ENCODE data around the gene ELOA2.
"Not testable (repeated sequence)": the region's sequence is repeated elsewhere in the genome, so short reads cannot be mapped to it uniquely, and the experiment has no call there.

ELOA2 gene, protein sequence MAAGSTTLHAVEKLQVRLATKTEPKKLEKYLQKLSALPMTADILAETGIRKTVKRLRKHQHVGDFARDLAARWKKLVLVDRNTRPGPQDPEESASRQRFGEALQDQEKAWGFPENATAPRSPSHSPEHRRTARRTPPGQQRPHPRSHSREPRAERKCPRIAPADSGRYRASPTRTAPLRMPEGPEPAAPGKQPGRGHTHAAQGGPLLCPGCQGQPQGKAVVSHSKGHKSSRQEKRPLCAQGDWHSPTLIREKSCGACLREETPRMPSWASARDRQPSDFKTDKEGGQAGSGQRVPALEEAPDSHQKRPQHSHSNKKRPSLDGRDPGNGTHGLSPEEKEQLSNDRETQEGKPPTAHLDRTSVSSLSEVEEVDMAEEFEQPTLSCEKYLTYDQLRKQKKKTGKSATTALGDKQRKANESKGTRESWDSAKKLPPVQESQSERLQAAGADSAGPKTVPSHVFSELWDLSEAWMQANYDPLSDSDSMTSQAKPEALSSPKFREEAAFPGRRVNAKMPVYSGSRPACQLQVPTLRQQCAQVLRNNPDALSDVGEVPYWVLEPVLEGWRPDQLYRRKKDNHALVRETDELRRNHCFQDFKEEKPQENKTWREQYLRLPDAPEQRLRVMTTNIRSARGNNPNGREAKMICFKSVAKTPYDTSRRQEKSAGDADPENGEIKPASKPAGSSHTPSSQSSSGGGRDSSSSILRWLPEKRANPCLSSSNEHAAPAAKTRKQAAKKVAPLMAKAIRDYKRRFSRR

DNA sequence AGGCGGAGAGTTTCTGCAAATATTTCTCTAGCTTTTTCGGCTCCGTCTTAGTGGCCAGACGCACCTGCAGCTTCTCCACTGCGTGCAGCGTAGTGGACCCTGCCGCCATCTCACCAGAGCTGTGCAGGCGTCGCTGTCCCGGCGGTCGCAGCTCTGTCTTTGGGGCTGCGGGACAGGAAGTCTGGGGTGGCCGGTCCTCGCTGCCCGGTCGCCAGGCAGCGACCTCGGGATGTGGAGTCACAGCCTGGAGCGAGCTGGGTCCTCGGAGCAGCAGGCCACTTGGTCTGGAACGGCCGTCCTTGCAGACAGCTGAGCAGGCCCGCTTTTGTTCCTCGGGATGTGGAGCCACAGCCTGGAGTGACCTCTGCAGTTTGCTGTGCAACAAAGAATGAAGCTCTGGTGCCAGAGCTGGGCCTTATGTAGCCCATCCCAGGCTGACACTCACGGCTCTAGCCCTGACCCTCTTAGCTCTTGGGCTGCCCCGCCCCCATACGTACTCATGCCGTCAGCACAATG, at the start of gene ELOA2:
Gene ELOA2 (minus strand): TSS at position 466 of the 516 bp plus-strand sequence. CDS start 357 bp downstream, at position 109.
- DNase-seq, result no peak

DNA sequence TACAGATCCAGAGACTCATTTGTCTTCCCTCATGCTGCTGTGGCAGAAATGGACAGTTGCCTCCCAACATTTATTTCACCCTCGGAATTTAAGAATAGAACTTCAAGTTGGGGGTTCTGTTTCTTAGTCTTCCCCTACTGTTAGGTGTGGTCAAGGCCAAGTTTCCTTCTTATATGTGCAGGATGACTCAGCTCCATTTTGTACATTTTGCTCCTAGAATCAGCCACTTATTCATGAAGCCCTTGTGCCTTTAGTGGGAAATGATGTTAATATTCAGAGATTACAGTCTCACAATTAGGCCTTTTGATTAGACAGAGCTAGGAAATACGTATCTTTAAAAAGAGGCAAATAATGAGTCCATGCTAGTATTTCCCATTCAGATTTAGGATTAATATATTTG, 46.2 kb upstream of the ELOA2 start:
- DNase-seq, result no peak

DNA sequence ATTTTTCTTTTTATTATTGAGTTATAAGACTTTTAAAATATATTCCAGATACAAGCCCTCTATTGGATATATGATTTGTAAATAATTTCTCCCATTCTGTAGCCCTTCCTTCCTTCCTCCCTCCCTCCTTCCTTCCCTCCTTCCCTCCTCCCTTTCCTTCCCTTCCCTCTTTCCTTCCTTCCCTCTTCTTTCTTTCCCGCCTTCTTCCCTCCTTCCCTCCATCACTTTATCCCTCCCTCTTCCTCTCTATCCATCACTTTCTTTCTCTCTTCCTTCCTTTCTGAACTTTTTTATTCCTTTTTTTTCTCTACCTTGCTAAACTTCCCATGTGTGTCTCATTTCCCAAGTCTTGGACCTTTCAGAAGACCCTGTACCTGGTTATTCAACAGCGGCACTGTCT, 45.5 kb upstream of the ELOA2 start:
- no peak for DNase-seq

DNA sequence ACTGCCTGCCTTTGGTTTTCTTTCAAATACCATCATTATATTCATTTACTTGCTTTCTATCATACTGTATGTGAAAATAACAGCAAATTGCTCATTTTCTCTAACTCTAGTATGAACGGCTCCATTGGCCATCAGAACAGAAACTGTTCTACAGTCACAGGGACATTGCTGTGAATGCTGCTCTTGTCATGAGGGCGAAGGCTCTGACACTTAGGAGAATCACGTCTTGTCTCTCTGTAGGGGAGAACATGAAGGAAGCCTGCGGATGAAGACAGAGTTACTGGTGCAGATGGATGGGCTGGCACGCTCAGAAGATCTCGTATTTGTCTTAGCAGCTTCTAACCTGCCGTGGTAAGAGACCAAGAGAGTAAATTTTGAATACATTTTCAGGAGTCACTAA, 41.7 kb upstream of the ELOA2 start:
- no peak for DNase-seq

DNA sequence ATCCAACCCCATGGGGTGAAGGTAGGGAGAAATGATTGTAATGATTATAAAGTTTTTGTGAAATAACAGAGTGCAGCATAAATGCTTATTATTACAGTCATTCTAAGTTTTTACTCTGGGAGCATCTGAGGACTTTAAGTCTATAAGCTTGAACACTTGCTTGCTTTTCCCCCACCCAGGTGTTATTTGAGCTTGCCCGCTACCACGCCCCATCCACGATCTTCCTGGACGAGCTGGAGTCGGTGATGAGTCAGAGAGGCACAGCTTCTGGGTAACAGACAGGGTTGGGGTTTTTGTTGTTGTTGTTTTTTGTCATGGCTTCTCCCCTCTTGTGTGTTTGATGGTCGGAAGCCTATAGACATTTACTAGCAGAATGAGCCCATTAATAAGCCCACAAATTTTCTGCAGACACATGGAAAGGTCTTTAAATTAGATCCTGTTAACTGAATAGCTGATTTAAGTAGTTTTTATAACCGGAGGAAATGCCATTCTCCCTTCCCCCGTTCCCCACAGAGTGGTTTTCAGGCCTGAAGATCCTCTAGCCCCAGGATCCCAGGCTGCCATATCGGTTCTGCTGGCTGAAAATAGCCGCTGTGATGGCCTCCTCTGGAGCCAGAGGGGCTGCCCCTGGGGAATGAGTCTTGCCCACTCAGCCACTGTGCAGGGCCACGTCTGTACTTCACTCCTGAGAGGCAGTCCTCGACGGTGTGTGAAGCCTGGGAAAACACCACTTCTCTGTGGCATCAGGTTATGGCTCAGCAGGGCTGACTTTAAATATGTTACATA, 39.9 kb upstream of the ELOA2 start:
- peak in 1 of 3 experiments; percentile 80 for DNase-seq

DNA sequence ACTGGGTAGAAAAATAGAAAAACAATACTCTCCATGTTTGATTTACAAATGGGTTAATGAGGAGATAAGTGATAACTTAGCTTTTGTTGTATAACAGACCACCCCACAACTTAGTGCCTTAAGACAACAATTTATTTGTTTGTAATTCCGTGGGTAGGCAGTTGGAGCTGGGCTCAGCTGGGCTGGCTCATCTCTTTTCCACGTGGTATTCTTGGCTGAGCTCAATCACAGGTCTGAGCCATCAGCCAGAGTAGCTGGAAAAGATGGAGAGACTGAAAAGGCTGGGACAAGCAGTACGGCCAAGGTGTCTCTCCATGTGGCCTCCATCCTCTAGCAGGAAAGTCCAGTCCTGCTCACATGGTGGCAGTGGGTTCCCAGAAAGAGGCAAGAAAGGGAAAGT, 32.2 kb upstream of the ELOA2 start:
- no peak for DNase-seq

DNA sequence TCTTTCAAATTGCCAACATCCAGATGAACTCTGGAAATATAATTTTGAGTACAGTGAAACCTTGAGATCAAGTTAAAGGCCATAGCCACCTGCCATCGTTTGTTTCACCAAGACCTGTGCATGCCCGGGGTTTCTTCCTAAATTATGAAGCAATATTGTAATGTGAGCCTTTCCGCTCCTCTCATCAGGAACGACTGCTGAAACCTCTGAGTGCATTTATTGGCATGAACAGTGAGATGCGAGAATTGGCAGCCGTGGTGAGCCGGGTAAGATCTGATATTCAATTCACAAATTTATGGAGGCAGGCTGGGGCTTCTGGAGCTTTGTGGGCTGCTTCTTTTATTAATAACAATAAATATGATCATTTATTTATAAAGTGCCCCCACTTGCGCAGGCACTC, 27.7 kb upstream of the ELOA2 start:
- DNase-seq, result no peak

DNA sequence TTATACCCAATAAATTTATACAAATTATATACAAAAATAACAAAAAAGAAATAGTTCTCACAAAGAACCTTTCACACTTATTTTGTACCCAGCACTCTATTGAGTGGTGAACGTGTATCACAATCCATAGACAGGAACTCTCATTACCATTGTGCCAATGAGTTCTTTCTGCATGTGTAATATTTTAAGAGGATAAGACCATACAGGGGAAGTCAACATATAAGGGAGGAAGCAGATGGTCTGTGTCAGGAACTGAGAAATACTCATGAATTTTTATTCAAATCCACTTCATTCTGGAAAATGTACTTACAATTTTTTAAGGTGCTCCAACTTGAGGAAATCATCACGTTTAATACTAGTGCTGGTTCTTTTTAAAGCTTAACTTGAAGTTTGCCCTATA, 27.1 kb upstream of the ELOA2 start:
- no peak for DNase-seq

DNA sequence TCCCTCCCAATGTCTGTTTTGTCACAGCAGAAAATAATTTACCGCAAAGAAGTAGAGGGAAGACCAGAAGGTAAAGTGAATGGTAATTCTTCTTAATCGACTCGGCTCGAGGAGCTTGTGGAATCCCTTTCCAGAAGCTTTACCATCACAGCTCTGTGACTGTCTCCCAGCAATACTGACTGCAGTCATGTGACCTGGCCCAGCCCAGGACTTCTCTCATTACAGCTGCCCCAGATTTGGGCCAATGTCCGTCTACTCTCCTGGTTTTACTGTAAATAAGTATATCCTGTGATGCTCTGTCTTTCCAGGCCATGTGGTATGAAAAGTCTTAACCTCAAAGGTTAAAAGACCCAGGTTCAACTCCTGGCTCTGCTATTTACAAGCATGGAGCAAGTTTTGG, 18.9 kb upstream of the ELOA2 start:
- no peak for DNase-seq

DNA sequence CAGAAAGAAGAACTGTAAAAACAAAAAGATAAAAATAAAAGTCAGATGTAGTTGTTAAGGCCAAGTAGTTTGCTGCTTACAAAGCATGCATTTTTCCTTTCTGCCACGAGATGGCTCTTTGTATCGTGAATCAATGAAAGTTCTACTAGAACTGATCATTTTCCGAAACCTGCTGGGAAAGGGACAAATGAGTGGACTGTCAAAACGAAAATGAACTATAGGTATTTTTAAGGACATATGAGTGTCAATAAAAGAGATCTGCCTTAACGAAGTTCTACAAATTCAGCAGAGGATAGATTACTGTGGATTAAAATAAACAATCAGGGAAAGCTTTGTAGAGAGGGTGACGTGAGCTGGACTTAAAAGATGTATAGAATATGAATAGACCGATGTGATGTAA, 15.0 kb upstream of the ELOA2 start:
- DNase-seq, result peak in 2 of 3 experiments; percentile 48 to 52

DNA sequence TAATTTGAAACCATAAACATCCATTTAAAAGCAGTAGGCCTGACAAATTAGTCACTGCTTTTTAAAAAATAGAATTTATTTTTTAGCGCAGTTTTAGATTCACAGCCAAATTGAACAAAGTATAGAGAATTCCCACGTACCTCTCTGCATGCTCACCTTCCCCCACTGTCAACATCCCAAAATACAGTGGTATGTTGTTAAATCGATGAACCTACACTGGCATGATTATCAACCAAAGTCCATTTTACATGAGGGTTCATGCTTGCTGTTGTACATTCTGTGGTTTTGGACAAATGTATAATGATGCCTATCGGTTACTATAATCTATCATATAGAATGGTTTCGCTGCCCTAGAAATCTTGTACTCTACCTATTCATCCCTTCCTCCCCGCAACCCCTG, 5.6 kb upstream of the ELOA2 start:
- DNase-seq, result no peak

DNA sequence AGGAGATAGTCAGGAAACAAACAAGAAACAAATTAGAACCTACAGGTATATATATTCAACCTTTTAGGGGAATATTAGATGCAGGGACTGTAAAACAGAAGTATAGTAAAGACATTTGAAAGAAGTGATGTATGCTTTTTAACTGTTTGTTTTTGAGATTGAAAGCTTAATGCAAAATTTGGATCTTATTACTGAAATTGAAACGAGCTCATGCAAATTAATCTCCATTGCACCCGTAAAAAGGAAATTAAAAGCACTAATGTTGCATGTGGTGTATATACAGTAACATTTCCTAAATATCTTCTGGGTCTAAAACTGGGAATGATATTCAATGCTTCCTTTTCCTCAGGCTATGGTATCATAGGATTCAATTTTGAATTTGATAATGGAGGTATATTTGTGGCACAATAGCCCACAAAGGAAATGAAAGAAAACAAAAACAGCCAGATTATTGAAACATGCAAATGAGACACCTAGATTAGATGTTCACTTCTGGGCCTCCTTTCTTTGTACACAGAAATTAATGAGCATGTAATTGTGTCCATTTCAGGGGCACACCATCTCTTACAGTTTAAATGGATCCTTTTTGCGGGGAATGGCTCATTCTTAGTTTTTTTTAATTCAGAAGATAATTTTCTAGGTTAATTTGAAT, 1.6 kb upstream of the ELOA2 start:
- no peak for DNase-seq

DNA sequence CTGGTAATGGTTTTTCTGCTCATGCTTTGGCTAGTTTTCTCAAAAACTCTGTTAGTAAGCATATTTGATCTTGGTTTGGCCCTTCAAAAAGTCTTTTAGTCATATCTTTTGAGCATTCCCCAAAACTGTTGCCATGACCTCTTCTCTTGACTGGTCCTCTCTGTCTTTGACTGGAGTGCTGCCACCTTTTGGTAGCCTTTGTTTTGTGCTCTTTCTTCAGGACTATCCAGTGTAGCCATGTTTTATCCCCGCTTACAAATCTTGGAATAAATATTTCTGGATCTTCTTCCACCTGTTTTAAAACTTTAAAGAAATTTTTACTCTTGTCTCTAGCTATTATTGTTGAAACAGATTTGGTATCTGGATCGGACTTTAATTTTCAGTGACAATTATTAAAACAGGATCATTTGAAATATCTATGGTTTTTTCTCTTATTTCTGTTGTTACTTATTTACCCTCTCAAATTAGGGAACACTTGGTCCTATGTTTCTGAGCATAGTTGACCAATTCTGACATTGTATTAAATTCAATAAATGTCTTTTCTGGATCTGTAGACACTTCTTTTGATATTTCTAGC, 965 bp upstream of the ELOA2 start:
- DNase-seq, result peak in 2 of 3 experiments; percentile 25 to 59

DNA sequence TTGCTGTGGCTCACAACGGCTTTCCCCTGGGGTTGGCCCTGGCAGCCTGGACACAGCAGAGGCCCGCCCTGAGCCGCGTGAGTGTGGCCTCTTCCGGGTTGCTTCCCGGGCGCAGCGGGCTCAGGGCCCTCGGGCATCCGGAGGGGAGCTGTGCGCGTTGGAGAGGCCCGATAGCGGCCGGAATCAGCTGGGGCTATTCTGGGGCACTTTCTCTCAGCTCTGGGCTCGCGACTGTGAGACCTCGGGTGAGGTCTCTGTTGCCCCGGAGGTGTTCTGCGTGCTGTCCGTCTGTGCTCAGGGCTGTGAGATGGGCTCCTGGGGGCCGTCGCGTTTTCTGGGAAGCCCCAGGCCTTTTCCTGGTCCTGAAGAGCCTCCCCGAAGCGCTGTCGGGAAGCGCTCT, 830 bp downstream of the ELOA2 start:
- not testable (repeated sequence) for DNase-seq

DNA sequence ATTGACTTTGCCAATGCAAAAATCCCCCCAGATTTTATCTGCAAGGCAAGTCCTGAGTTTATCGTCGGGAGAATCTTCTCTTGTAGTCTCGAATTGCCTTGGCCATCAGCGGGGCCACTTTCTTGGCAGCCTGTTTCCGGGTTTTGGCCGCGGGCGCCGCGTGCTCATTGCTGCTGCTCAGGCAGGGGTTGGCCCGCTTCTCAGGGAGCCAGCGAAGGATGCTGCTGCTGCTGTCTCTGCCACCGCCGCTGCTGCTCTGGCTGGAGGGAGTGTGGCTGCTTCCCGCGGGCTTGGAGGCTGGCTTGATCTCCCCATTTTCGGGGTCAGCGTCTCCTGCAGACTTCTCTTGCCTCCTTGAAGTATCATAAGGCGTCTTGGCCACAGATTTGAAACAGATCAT, 2.5 kb downstream of the ELOA2 start:
- DNase-seq, result no peak

DNA sequence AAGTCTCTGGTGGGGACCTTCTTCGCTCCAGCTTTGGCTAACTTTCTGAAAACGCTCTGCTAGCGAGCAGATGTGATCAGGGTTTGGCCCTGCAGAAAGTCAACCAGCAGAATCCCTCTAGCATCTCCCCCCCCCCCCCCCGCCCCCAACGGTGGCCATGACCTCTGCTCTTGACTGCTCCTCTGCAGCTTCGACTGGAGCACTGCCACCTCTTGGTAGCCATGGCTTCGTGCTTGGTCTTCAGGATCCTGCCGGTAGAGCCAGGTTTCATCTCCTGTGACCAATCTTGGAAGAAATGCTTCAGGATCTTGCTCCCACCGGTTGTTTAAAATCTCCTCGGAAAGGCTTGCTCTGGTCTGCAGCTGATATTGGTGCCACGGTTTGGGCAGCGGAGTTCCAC, 4.5 kb downstream of the ELOA2 start:
- not testable (repeated sequence) for DNase-seq

DNA sequence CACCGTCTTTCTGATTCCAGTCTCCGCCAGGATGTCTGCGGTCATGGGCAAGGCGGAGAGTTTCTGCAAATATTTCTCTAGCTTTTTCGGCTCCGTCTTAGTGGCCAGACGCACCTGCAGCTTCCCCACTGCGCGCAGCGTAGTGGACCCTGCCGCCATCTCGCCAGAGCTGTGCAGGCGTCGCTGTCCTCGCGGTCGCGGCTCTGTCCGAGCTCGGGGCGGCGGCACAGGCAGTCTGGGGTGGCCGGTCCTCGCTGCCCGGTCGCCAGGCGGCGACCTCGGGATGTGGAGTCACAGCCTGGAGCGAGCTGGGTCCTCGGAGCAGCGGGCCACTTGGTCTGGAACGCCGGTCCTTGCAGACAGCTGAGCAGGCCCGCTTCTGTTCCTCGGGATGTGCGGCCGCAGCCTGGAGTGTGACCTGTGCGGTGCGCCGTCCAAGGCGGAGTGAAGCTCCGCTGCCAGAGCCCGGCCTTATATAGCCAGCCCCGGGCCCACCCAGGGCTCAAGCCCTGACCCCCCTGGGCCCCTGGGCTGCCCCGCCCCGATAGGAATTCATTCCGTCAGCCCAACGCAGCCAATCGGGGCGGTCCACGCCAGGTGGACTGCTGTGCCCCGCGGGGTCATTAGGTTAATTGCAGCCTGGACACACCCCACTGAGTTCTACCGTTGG, 5.6 kb downstream of the ELOA2 start:
- DNase-seq, result not testable (repeated sequence)

DNA sequence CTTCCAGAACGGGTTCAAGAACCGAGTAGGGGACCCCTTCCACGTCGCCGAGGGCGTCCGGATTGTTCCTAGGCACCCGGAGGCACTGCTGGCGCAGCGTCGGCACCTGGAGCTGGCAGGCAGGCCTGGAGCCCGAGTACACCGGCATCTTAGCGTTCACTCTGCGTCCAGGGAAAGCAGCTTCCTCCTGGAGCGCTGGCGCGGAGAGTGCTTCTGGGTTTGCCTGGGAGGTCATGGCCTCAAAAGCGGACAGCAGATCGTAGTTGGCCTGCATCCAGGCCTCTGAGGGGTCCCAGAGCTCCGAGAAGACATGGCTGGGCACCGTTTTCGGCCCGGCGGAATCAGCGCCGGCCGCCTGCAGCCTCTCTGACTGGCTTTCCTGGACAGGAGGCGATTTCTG, 6.7 kb downstream of the ELOA2 start:
- not testable (repeated sequence) for DNase-seq

DNA sequence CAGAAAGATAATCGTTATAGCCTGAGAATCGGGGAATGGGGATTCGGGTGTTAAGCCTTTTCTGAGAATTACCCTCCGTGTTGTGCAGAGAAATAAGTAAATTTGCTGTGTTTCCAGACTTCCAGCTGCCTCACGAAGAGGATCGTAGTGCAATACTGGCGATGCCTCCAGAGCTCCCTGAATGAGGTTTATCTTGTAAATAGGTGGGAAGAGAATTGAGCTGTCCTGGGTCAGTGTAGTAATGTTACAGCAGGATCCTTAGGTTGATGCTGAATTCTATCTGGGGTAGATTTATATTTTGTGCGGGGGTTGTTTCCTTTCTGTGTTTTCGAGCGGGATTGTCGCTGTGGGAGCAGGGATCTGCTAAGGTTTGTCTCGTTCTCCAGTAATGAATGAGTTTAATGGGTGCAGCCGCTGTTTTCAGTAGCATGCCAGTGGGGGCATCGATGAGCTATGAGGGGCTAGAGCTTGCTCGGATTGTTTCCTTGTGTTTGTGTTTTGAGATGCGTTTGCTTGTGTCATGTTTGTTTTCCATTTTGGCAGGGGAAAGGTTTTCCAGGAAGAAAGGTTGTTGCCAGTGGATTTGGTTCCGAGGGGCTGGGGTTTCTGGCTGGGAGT, 9.8 kb downstream of the ELOA2 start:
- not testable (repeated sequence) for DNase-seq

DNA sequence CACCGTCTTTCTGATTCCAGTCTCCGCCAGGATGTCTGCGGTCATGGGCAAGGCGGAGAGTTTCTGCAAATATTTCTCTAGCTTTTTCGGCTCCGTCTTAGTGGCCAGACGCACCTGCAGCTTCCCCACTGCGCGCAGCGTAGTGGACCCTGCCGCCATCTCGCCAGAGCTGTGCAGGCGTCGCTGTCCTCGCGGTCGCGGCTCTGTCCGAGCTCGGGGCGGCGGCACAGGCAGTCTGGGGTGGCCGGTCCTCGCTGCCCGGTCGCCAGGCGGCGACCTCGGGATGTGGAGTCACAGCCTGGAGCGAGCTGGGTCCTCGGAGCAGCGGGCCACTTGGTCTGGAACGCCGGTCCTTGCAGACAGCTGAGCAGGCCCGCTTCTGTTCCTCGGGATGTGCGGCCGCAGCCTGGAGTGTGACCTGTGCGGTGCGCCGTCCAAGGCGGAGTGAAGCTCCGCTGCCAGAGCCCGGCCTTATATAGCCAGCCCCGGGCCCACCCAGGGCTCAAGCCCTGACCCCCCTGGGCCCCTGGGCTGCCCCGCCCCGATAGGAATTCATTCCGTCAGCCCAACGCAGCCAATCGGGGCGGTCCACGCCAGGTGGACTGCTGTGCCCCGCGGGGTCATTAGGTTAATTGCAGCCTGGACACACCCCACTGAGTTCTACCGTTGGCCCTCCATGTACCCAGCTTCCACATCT, 11.5 kb downstream of the ELOA2 start:
- DNase-seq, result not testable (repeated sequence)

DNA sequence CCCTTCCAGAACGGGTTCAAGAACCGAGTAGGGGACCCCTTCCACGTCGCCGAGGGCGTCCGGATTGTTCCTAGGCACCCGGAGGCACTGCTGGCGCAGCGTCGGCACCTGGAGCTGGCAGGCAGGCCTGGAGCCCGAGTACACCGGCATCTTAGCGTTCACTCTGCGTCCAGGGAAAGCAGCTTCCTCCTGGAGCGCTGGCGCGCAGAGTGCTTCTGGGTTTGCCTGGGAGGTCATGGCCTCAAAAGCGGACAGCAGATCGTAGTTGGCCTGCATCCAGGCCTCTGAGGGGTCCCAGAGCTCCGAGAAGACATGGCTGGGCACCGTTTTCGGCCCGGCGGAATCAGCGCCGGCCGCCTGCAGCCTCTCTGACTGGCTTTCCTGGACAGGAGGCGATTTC, 12.6 kb downstream of the ELOA2 start:
- not testable (repeated sequence) for DNase-seq

All from NCI-H1417 (cell line).